Keratinocyte (primary cell): ENCODE results near the gene CPNE1. TPM values are rescaled to one million over a fixed set of nuclear protein-coding genes. Genes with fewer than 3 reads are reported as not detected.

Experiments used
- DNase-seq: peaks from one replicate; pipeline ENCODE4 v3.0.0-alpha.2; 2011; ENCODE audit warnings: low read depth, missing footprints, low spot score
- FAIRE-seq: peaks from 2 replicates; lab custom pipeline; 2011; peaks lifted over from hg19 to GRCh38; lab: Jason Lieb, UNC
- H2AFZ ChIP-seq: 2 replicates; pipeline ENCODE4 v1.6.0; 2012; ENCODE audit warnings: low read length, control low read depth, inconsistent platforms; ENCODE audit not compliant: control insufficient read depth
- H3K27ac ChIP-seq: 2 replicates; pipeline ENCODE4 v1.5.1; 2011; ENCODE audit warnings: low read length; ENCODE audit not compliant: control insufficient read depth, insufficient read depth
- H3K27me3 ChIP-seq: 3 replicates; pipeline ENCODE4 v1.6.0; 2011; ENCODE audit warnings: low read length; ENCODE audit not compliant: control insufficient read depth, insufficient read depth; ENCODE audit errors: extremely low read depth
- H3K36me3 ChIP-seq, 2 experiments: 2 replicates in 1 of 2; 3 replicates in 1 of 2; pipeline ENCODE4 v1.5.1; 2011; ENCODE audit warnings: low read length in 2 of 2, mild to moderate bottlenecking in 1 of 2; ENCODE audit not compliant: control insufficient read depth in 2 of 2, insufficient read depth in 2 of 2; ENCODE audit errors: extremely low read depth in 1 of 2
- H3K4me1 ChIP-seq: 3 replicates; pipeline ENCODE4 v1.5.1; 2011; ENCODE audit warnings: low read length; ENCODE audit not compliant: control insufficient read depth, insufficient read depth; ENCODE audit errors: extremely low read depth
- H3K4me2 ChIP-seq: 3 replicates; pipeline ENCODE4 v1.6.0; 2011; ENCODE audit warnings: low read depth, low read length; ENCODE audit not compliant: control insufficient read depth, insufficient read depth; ENCODE audit errors: extremely low read depth
- H3K4me3 ChIP-seq, 3 experiments: fragments of 200-600 bp in 1 of 3; sonication (generic) in 1 of 3; 2 replicates in 2 of 3; 3 replicates in 1 of 3; pipeline ENCODE4 v1.5.1; 2011 to 2016; ENCODE audit warnings: low read length in 3 of 3, mild to moderate bottlenecking in 3 of 3, control low read depth in 2 of 3, inconsistent platforms in 1 of 3, low read depth in 1 of 3, mixed read lengths in 1 of 3, mixed run types in 1 of 3, moderate library complexity in 1 of 3; ENCODE audit not compliant: control insufficient read depth in 2 of 3, insufficient read depth in 2 of 3; ENCODE audit errors: extremely low read depth in 1 of 3
- H3K79me2 ChIP-seq: 2 replicates; pipeline ENCODE4 v1.6.0; 2012; ENCODE audit warnings: low read length; ENCODE audit not compliant: control insufficient read depth, insufficient read depth
- H3K9ac ChIP-seq: 3 replicates; pipeline ENCODE4 v1.6.0; 2011; ENCODE audit warnings: low read length; ENCODE audit not compliant: control insufficient read depth, insufficient read depth; ENCODE audit errors: extremely low read depth
- H3K9me1 ChIP-seq: 3 replicates; pipeline ENCODE4 v1.6.0; 2011; ENCODE audit warnings: low read length; ENCODE audit not compliant: control insufficient read depth, insufficient read depth; ENCODE audit errors: extremely low read depth
- H3K9me3 ChIP-seq: 2 replicates; pipeline ENCODE4 v1.5.1; 2012; ENCODE audit warnings: low read depth, low read length; ENCODE audit not compliant: control insufficient read depth
- H4K20me1 ChIP-seq: 3 replicates; pipeline ENCODE4 v1.6.0; 2011; ENCODE audit warnings: low read length; ENCODE audit not compliant: control insufficient read depth, insufficient read depth; ENCODE audit errors: extremely low read depth
- EZH2 ChIP-seq: IDR thresholded peaks from one replicate; pipeline ENCODE4 v1.6.1; 2012; ENCODE audit warnings: inconsistent platforms, mild to moderate bottlenecking, low read length, moderate library complexity
- dilution Hi-C: fragments of 300-500 bp; cut with MboI; formaldehyde crosslinking; loops from one replicate; pipeline ENCODE4 v1.7.0; 2020; ENCODE audit warnings: low sequenced_read_pairs; ENCODE audit not compliant: extremely low pct_ligation_motif_present
- polyA plus RNA-seq, 5 experiments: library from polyadenylated mRNA; depleted of rRNA in 3 of 5; stranded (reverse) in 3 of 5; stranded (forward) in 1 of 5; unstranded in 1 of 5; fragments of >200 nt; gene quantifications; 1 replicate in 1 of 5; 2 replicates in 3 of 5; 3 replicates in 1 of 5; pipeline versions ENCODE4 v1.2.1 to v1.2.3, GENCODE V29; 2011 to 2012; ENCODE audit warnings: missing spikeins in 2 of 5, low read depth in 1 of 5, low replicate concordance in 1 of 5
- TF ChIP-seq, protein P1 (sequence below), 3 experiments: IDR thresholded peaks in 1 of 3; conservative IDR thresholded peaks in 1 of 3; optimal IDR thresholded peaks in 1 of 3; 2 replicates in 2 of 3; 3 replicates in 1 of 3; pipeline versions ENCODE3 to v1.5.1; 2011; ENCODE audit warnings: low read length in 3 of 3, mild to moderate bottlenecking in 3 of 3, moderate library complexity in 2 of 3, control low read depth in 1 of 3, inconsistent platforms in 1 of 3; ENCODE audit not compliant: insufficient read depth in 2 of 3; ENCODE audit errors: extremely low read depth in 1 of 3

Gene CPNE1
- polyA plus RNA-seq, 1 donor (not counting 4 experiments of a cell fraction or from before 2014, with no cell fraction given), result 111 TPM

GRCh38 chr20:35579196-35579595, 85.5 kb downstream of the CPNE1 start:
- Histone ChIP-seq H3K4me2 (no peak overlapping the region), H3K9ac (no peak overlapping the region), H2AFZ (no peak overlapping the region), H3K9me3 (no peaks in the 10 kb centered on the region), H3K79me2 (no peaks in the 10 kb centered on the region), H3K27me3 (peaks cover 3% of the 10 kb centered on the region), H3K4me3 (no peak overlapping the region), H4K20me1 (no peaks in the 10 kb centered on the region), H3K27ac (no peak overlapping the region), H3K9me1 (no peaks in the 10 kb centered on the region), H3K4me1 (no peaks in the 10 kb centered on the region), H3K36me3 (no peaks in the 10 kb centered on the region)
- TF ChIP-seq EZH2, result no peak
- TF ChIP-seq, protein P1, sequence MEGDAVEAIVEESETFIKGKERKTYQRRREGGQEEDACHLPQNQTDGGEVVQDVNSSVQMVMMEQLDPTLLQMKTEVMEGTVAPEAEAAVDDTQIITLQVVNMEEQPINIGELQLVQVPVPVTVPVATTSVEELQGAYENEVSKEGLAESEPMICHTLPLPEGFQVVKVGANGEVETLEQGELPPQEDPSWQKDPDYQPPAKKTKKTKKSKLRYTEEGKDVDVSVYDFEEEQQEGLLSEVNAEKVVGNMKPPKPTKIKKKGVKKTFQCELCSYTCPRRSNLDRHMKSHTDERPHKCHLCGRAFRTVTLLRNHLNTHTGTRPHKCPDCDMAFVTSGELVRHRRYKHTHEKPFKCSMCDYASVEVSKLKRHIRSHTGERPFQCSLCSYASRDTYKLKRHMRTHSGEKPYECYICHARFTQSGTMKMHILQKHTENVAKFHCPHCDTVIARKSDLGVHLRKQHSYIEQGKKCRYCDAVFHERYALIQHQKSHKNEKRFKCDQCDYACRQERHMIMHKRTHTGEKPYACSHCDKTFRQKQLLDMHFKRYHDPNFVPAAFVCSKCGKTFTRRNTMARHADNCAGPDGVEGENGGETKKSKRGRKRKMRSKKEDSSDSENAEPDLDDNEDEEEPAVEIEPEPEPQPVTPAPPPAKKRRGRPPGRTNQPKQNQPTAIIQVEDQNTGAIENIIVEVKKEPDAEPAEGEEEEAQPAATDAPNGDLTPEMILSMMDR (optimal IDR thresholded peaks at IDR 0.05 in 1 of 3, IDR thresholded peaks at IDR 0.05 in 1 of 3, conservative IDR thresholded peaks at IDR 0.05 in 1 of 3; ENCODE audit: extremely low read depth in 1 of 3, insufficient read depth in 2 of 3, low read length in 3 of 3), result no peak
- dilution Hi-C loops, result no loop called here
- FAIRE-seq (no peak), DNase-seq (no peak)

DNA sequence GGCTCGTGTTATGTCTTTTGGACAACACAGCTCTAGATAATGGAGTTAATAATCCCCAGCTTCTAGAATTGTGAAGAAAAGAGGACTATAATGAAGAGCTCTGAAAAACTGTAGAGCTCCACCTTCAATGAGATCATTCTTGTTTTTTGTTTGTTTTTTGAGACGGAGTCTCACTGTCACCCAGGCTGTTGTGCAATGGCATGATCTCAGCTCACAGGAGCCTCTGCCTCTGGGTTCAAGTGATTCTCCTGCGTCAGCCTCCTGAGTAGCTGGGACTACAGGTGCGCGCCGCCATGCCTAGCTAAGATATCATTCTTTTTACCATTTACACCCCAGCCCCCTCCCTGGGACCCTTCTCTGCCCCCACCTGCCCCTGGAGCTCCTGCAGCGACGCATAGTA, 86.2 kb downstream of the CPNE1 start:
- no peak overlapping the region for H3K27ac ChIP-seq
- no peaks in the 10 kb centered on the region for H3K36me3 ChIP-seq
- no peaks in the 10 kb centered on the region for H3K79me2 ChIP-seq
- H3K4me2 ChIP-seq, result no peak overlapping the region
- no peak for DNase-seq
- H3K27me3 ChIP-seq, result peaks cover 3% of the 10 kb centered on the region
- H3K9me3 ChIP-seq, result no peaks in the 10 kb centered on the region
- dilution Hi-C loops, result no loop called here
- H2AFZ ChIP-seq, result no peak overlapping the region
- H3K4me1 ChIP-seq, result no peaks in the 10 kb centered on the region
- no peak overlapping the region for H3K9ac ChIP-seq
- H3K4me3 ChIP-seq, result no peak overlapping the region
- no peaks in the 10 kb centered on the region for H3K9me1 ChIP-seq
- FAIRE-seq, result no peak
- TF ChIP-seq, protein P1 (optimal IDR thresholded peaks at IDR 0.05 in 1 of 3, IDR thresholded peaks at IDR 0.05 in 1 of 3, conservative IDR thresholded peaks at IDR 0.05 in 1 of 3; ENCODE audit: extremely low read depth in 1 of 3, insufficient read depth in 2 of 3, low read length in 3 of 3), result no peak
- TF ChIP-seq EZH2, result no peak
- H4K20me1 ChIP-seq, result no peaks in the 10 kb centered on the region
